Endothelial cell (in vitro differentiated cells): ENCODE data around the gene RGS17. TPM values are rescaled to one million over a fixed set of nuclear protein-coding genes. Genes with fewer than 3 reads are reported as not detected.

ENCODE experiments used
- DNase-seq: peaks from one replicate; pipeline ENCODE4 v3.0.0; 2021; ENCODE audit warnings: low spot score
- H3K27ac Mint-ChIP-seq: one replicate; pipeline ENCODE4 v1.8.0; 2021; ENCODE audit warnings: mixed read lengths, inconsistent platforms; ENCODE audit not compliant: unreplicated experiment
- H3K27me3 Mint-ChIP-seq: one replicate; pipeline ENCODE4 v1.8.0; 2021; ENCODE audit warnings: mild to moderate bottlenecking, moderate library complexity, mixed read lengths, inconsistent platforms; ENCODE audit not compliant: unreplicated experiment
- H3K36me3 Mint-ChIP-seq: one replicate; pipeline ENCODE4 v1.8.0; 2021; ENCODE audit warnings: mild to moderate bottlenecking, low read depth, mixed read lengths, inconsistent platforms; ENCODE audit not compliant: unreplicated experiment
- H3K4me1 Mint-ChIP-seq: one replicate; pipeline ENCODE4 v1.8.0; 2021; ENCODE audit warnings: mild to moderate bottlenecking, mixed read lengths, inconsistent platforms; ENCODE audit not compliant: unreplicated experiment
- H3K4me3 Mint-ChIP-seq: one replicate; pipeline ENCODE4 v1.8.0; 2021; ENCODE audit warnings: mild to moderate bottlenecking, mixed read lengths, inconsistent platforms; ENCODE audit not compliant: unreplicated experiment
- H3K9me3 Mint-ChIP-seq: one replicate; pipeline ENCODE4 v1.8.0; 2021; ENCODE audit warnings: mixed read lengths, inconsistent platforms; ENCODE audit not compliant: unreplicated experiment
- total RNA-seq: library from RNA; stranded (reverse); fragmentation: NEBNext Ultra II Directional; extraction: Animal tissue kit (Norgen Biotek cat#: 25700); gene quantifications from one replicate; pipeline ENCODE4 v1.2.1, GENCODE V29; 2021; ENCODE audit not compliant: unreplicated experiment
- TF ChIP-seq, protein P1 (sequence below): fragments of 200-600 bp; sonication (generic); IDR thresholded peaks from one replicate; pipeline ENCODE4 v1.5.0; 2021; ENCODE audit warnings: antibody characterized with exemption; ENCODE audit not compliant: unreplicated experiment

RGS17 gene
- total RNA-seq, 1 donor from 2014 or later, result 12.0 TPM

DNA sequence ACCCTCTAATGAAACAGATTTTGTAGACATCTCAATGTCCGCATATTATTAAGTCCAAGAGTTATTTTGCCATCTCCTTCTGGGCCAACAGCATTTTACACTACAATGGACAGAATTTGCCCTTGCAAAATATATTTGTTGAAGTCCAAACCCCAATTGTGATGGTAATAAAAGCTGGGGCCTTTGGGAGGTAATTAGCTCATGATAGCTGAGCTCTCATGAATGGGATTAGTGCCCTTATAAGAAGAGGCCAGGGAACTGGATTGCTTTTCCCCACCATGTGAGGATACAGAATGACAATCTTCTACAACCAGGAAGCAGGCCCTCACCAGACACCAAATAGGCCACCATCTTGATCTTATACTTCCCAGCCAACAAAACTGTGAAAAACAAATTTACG is 83.7 kb downstream of the RGS17 start:
- no peaks in the 10 kb centered on the region for H3K4me1 Mint-ChIP-seq
- no peaks in the 10 kb centered on the region for H3K27me3 Mint-ChIP-seq
- TF ChIP-seq, protein P1, sequence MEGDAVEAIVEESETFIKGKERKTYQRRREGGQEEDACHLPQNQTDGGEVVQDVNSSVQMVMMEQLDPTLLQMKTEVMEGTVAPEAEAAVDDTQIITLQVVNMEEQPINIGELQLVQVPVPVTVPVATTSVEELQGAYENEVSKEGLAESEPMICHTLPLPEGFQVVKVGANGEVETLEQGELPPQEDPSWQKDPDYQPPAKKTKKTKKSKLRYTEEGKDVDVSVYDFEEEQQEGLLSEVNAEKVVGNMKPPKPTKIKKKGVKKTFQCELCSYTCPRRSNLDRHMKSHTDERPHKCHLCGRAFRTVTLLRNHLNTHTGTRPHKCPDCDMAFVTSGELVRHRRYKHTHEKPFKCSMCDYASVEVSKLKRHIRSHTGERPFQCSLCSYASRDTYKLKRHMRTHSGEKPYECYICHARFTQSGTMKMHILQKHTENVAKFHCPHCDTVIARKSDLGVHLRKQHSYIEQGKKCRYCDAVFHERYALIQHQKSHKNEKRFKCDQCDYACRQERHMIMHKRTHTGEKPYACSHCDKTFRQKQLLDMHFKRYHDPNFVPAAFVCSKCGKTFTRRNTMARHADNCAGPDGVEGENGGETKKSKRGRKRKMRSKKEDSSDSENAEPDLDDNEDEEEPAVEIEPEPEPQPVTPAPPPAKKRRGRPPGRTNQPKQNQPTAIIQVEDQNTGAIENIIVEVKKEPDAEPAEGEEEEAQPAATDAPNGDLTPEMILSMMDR, result no peak
- no peak for DNase-seq
- H3K27ac Mint-ChIP-seq, result no peak overlapping the region
- no peak overlapping the region for H3K4me3 Mint-ChIP-seq
- peaks cover 9% of the 10 kb centered on the region for H3K36me3 Mint-ChIP-seq
- no peaks in the 10 kb centered on the region for H3K9me3 Mint-ChIP-seq

GRCh38 chr6:153045271-153045670 is 85.8 kb downstream of the RGS17 start:
- H3K4me1 Mint-ChIP-seq, result no peaks in the 10 kb centered on the region
- TF ChIP-seq, protein P1, result no peak
- H3K36me3 Mint-ChIP-seq, result peaks cover 7% of the 10 kb centered on the region
- no peak for DNase-seq
- peaks cover 2% of the 10 kb centered on the region for H3K27me3 Mint-ChIP-seq
- no peaks in the 10 kb centered on the region for H3K9me3 Mint-ChIP-seq
- H3K27ac Mint-ChIP-seq, result no peak overlapping the region
- no peak overlapping the region for H3K4me3 Mint-ChIP-seq

GRCh38 chr6:153044295-153044694 is 86.8 kb downstream of the RGS17 start:
- Mint-ChIP-seq H3K4me3 (no peak overlapping the region), H3K27ac (no peak overlapping the region), H3K27me3 (peaks cover 2% of the 10 kb centered on the region), H3K9me3 (no peaks in the 10 kb centered on the region), H3K36me3 (peaks cover 7% of the 10 kb centered on the region), H3K4me1 (no peaks in the 10 kb centered on the region)
- no peak for DNase-seq
- TF ChIP-seq, protein P1, result no peak

GRCh38 chr6:153043719-153044118 is 87.4 kb downstream of the RGS17 start:
- H3K27ac Mint-ChIP-seq, result no peak overlapping the region
- no peak for DNase-seq

GRCh38 chr6:153038378-153039057 is 92.6 kb downstream of the RGS17 start:
- Mint-ChIP-seq H3K4me3 (no peak overlapping the region), H3K27me3 (peaks cover 3% of the 10 kb centered on the region), H3K36me3 (peaks cover 12% of the 10 kb centered on the region), H3K9me3 (no peaks in the 10 kb centered on the region), H3K27ac (no peak overlapping the region), H3K4me1 (no peaks in the 10 kb centered on the region)
- DNase-seq, result no peak
- TF ChIP-seq, protein P1, result no peak

More at GRCh38 chr6:153043719-153044118, 87.4 kb downstream of the RGS17 start:
- peaks cover 2% of the 10 kb centered on the region for H3K27me3 Mint-ChIP-seq
- TF ChIP-seq, protein P1, result no peak
- H3K4me3 Mint-ChIP-seq, result no peak overlapping the region
- peaks cover 12% of the 10 kb centered on the region for H3K36me3 Mint-ChIP-seq
- no peaks in the 10 kb centered on the region for H3K4me1 Mint-ChIP-seq
- no peaks in the 10 kb centered on the region for H3K9me3 Mint-ChIP-seq
